ENCODE measurements around the gene PROK1.
"Not testable (repeated sequence)": the region's sequence is repeated elsewhere in the genome, so short reads cannot be mapped to it uniquely, and the experiment has no call there.

The PROK1 gene, protein sequence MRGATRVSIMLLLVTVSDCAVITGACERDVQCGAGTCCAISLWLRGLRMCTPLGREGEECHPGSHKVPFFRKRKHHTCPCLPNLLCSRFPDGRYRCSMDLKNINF

DNA sequence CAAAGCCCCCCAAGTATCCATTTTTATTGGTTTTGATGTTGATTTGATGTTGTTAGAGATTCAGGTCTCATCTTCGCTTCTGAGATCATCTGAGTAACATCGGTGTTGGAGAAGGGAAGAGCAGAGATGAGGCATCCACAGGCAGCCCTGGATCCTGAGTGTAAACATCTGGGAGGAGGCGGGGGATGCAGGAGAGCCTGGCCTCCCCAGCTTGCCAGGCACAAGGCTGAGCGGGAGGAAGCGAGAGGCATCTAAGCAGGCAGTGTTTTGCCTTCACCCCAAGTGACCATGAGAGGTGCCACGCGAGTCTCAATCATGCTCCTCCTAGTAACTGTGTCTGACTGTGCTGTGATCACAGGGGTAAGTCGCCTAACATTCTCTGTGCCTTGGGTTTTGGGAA is at the start of gene PROK1:
PROK1 (plus strand) TSS at position 221 of the 400 bp plus-strand sequence; CDS start at position 289, 68 bp downstream.
- no peak for DNase-seq
- in situ Hi-C loops (cut with MboI; ENCODE audit: low pct_unique_long_range_greater_than_20kb, low sequenced_read_pairs), result loop anchor here (25.0 kb wide), 1 partner anchor 264 kb away; no protein-coding TSS in a partner anchor

GRCh38 chr1:110403805-110404204 is 47.1 kb upstream of the PROK1 start:
- in situ Hi-C loops (cut with MboI; ENCODE audit: low pct_unique_long_range_greater_than_20kb, low sequenced_read_pairs), result no loop called here
- DNase-seq, result no peak

DNA sequence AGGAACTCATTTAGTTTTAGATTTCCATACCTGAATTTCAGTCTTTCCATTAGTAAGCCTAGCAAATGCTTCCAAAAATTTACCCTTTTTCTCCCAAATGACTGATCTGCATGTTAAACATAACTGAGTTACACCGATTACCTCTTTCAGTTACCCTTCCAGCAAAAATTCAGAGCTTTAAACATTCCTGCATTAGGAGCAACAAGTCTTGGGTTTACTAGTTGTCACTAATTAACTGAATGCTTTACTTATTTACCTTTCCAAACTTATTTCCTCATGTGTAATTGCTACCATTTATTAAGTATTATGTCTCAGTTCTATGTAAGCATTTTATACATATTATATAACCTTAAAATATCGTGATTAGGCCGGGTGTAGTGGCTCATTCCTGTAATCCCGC is 46.5 kb upstream of the PROK1 start:
- no peak for DNase-seq
- in situ Hi-C loops (cut with MboI; ENCODE audit: low pct_unique_long_range_greater_than_20kb, low sequenced_read_pairs), result no loop called here

DNA sequence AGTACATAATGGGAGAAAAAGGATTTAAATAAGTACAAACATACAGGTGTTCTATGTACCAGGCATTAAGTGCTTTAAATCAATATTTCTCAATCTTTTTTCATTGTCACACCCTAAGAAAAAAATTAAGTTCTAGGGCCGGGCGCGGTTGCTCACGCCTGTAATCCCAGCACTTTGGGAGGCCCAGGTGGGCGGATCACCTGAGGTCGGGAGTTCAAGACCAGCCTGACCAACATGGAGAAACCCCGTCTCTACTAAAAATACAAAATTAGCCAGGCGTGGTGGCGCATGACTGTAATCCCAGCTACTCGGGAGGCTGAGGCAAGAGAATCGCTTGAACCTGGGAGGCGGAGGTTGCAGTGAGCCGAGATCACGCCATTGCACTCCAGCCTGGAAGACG is 44.5 kb upstream of the PROK1 start:
- DNase-seq; in situ Hi-C loops (cut with MboI; ENCODE audit: low pct_unique_long_range_greater_than_20kb, low sequenced_read_pairs): not testable (repeated sequence)

- in situ Hi-C loops (cut with MboI; ENCODE audit: low pct_unique_long_range_greater_than_20kb, low sequenced_read_pairs), result no loop called here
- DNase-seq, result peak; percentile 95
These were observed 43.4 kb upstream of the PROK1 start, which contains the start of gene LAMTOR5 for GRCh38 chr1:110407260-110408210. TSS of gene LAMTOR5 (minus strand) at chr1:110407694. CDS start at chr1:110407620, 74 bp downstream.

DNA sequence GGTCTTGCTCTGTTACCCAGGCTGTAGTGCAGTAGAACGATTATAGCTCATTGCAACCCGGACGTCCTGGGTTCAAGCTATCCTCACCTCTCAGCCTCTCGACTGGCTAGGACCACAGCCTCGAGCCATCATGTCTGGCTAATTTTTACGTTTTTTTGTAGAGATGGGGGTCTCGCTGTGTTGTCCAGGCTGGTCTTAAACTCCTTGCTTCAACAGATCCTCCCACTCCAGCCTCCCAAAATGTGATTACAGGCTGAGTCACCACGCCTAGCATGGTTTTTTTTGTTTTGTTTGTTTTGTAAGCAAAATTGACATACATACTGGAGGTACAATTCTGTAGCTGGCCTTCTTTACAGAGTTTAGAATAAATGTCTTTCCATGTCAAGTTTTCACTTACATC is 42.5 kb upstream of the PROK1 start:
- DNase-seq, result no peak
- in situ Hi-C loops (cut with MboI; ENCODE audit: low pct_unique_long_range_greater_than_20kb, low sequenced_read_pairs), result no loop called here

- in situ Hi-C loops (cut with MboI; ENCODE audit: low pct_unique_long_range_greater_than_20kb, low sequenced_read_pairs), result no loop called here
- DNase-seq, result no peak
These were observed 41.6 kb upstream of the PROK1 start for GRCh38 chr1:110409316-110409715.

DNA sequence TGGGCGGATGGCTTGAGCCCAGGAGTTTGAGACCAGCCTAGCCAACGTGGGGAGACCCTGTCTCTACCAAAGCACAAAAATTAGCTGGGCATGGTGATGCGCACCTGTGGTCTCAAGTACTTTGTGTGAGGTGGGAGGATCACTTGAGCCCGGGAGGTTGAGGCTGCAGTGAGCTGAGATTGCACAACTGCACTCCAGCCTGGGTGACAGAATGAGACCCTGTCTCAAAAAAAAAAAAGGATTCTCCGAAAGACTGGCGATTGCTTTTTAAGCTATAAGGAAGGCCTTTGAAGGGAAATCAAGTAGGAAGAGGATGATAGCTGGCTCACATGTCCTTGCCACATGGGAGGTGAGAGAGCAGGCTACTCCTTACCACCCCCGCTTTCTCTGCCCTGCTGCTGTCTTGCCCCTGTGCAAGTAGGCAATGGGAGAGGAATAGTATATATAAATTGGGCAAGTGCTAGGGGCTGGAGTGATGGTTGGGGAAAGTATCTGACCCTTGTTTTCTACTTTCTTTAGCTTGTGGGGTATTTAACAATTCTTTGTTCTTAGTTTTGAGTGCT is 39.7 kb upstream of the PROK1 start:
- DNase-seq, result no peak
- in situ Hi-C loops (cut with MboI; ENCODE audit: low pct_unique_long_range_greater_than_20kb, low sequenced_read_pairs), result no loop called here

DNA sequence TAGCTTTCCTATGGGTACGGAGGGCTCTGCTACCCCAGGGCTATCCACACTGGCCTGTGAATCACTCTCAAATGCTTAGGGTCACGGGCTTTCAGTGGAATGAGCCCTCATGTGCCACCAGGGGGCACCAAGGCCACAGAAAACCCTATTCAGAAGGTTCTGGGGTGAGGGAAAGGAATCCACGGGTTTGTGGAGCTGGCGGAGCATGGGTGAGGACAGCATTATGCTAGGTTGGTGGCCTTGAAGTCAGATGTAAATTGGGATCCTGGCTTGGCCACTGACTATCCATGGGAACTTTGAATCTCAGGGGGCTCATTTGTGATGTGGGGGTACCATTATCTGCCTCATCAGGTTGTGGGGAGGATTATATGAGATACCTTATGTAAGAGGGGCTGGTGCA is 38.4 kb upstream of the PROK1 start:
- peak; percentile 81 for DNase-seq
- in situ Hi-C loops (cut with MboI; ENCODE audit: low pct_unique_long_range_greater_than_20kb, low sequenced_read_pairs), result no loop called here

GRCh38 chr1:110413045-110413444 is 37.9 kb upstream of the PROK1 start:
- in situ Hi-C loops (cut with MboI; ENCODE audit: low pct_unique_long_range_greater_than_20kb, low sequenced_read_pairs); DNase-seq: not testable (repeated sequence)

GRCh38 chr1:110418729-110419128 is 32.2 kb upstream of the PROK1 start:
- no peak for DNase-seq
- in situ Hi-C loops (cut with MboI; ENCODE audit: low pct_unique_long_range_greater_than_20kb, low sequenced_read_pairs), result no loop called here

GRCh38 chr1:110420023-110420662 is 30.8 kb upstream of the PROK1 start:
- in situ Hi-C loops (cut with MboI; ENCODE audit: low pct_unique_long_range_greater_than_20kb, low sequenced_read_pairs), result no loop called here
- DNase-seq, result no peak

DNA sequence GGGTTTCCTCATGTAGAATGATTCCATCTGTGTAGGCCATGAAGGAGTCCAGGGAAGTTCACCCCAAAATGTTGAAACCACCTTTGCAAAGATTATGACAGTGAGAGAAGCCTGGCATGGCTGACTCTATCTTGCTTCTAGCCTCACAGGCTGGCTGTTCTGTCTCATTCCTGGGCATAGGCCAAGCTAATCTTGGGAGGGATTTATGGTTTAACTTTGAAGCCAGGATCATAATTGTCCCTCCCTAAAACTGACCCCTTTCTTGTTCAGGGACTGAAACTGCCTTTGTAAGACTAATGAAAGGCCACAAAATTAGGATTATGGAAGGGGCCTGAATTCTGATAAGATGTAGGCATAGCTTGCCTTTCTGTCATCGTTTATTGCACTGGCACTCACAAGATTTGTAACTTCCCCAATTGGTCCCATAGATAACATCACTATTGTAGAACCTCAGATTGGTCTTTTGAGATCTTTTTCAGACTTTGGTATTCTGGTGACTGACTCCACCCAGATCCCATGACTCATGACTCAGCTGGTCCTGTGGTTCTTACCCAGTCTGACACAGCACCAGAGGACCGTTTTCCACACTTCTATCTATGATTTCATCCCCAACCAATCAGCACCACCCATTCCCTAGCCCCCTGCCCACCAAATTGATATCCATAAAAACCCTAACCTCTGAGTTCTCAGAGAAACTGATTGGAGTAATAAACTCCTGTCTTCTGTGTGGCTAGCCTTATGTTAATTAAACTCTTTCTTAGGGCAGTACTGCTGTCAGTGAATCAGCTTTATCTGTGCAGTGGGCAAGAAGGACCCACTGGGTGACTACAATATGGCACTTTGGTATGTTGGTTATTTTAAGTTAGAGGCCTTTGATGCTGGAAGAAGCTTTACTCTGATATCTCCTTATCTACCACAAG is 29.8 kb upstream of the PROK1 start:
- DNase-seq, result peak; percentile 43
- in situ Hi-C loops (cut with MboI; ENCODE audit: low pct_unique_long_range_greater_than_20kb, low sequenced_read_pairs), result no loop called here

GRCh38 chr1:110424699-110425611 is 26.0 kb upstream of the PROK1 start:
- in situ Hi-C loops (cut with MboI; ENCODE audit: low pct_unique_long_range_greater_than_20kb, low sequenced_read_pairs), result no loop called here
- no peak for DNase-seq

GRCh38 chr1:110425612-110426152 is 25.3 kb upstream of the PROK1 start:
- DNase-seq, result no peak

GRCh38 chr1:110426854-110427253 is 24.1 kb upstream of the PROK1 start:
- peak; percentile 27 for DNase-seq
- in situ Hi-C loops (cut with MboI; ENCODE audit: low pct_unique_long_range_greater_than_20kb, low sequenced_read_pairs), result no loop called here

More at GRCh38 chr1:110425612-110426152, 25.3 kb upstream of the PROK1 start:
- in situ Hi-C loops (cut with MboI; ENCODE audit: low pct_unique_long_range_greater_than_20kb, low sequenced_read_pairs), result no loop called here

DNA sequence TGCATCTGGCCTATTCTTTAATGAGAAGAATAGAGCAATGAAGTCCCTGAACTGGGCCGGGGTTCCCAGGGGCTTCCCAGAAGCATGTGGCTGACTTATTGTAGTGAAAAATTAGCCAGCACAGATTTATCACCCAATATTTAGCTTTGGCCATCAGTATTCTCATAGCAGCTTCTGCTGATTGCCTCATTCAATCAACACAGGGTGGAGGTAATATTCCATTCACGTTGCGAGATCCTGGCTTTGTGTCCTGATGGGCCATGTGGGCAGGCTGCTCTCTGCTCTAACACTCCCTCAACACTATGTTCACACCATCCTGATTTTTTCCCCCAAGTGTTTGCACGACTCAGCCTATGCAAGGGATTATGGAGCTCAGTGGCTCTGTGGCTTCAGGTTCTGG is 22.0 kb upstream of the PROK1 start:
- no peak for DNase-seq
- in situ Hi-C loops (cut with MboI; ENCODE audit: low pct_unique_long_range_greater_than_20kb, low sequenced_read_pairs), result no loop called here

Measured in KBM-7 (cell line).